Measurements from ENCODE around the gene RAB3GAP1. TPM values are rescaled to one million over a fixed set of nuclear protein-coding genes. Genes with fewer than 3 reads are reported as not detected.
"Not testable (repeated sequence)": the region's sequence is repeated elsewhere in the genome, so short reads cannot be mapped to it uniquely, and the experiment has no call there.

RAB3GAP1 gene
- total RNA-seq, 1 donor from 2014 or later = 89.7 TPM

GRCh38 chr2:135105513-135106316 lies 53.6 kb downstream of the RAB3GAP1 start:
- not testable (repeated sequence) for DNase-seq

GRCh38 chr2:135113322-135113721 lies 61.2 kb downstream of the RAB3GAP1 start:
- DNase-seq = no peak

GRCh38 chr2:135119582-135119981 lies 67.5 kb downstream of the RAB3GAP1 start:
- no peak for DNase-seq

DNA sequence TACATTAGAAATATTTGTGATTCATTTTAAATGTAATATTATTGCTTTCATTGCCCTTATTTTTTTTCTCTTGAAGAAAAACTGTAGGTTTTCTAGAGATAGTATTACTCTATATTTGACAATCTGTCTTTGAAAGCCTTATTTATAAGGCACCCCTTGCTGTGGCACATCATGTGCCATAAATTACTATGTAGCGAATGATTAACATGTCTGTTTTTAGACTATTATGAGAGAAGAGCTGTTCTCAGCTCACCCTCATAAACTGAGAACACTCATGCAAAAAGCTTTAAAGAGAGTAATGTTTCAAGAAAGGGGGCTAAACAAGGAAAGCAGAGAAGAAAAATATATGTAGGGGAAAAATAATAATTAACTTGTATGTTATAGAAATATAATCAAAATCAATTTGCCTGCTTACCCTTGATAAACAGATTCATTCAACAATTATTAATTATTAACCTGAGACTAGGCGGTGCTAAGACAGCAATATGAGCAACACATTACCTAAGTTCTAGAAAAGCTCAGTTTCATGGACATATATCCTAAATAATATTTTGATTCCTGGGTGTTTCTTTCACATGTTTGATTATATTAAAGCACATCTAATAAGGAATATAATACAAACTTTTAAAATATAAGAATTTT lies 69.0 kb downstream of the RAB3GAP1 start:
- DNase-seq = no peak

GRCh38 chr2:135121658-135122039 lies 69.6 kb downstream of the RAB3GAP1 start:
- not testable (repeated sequence) for DNase-seq

GRCh38 chr2:135124924-135125886 lies 73.1 kb downstream of the RAB3GAP1 start:
- DNase-seq = no peak

DNA sequence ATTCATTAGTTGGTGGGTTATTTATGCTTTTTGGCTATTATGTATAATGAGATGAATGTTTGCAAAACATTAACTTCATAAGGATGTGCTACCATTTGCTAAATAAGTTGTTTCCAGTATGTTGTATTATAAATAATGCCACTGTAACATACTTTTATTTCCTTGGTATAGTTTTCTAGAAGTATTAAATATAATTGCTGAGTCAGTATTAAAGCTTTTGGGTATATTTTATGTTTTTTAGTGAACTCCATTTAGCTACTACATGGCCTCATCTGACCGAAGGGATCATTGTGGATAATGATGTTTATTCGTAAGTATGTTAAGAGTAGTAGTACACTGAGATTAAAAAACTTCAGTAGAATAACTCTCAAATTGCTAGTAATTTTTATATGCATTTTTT lies 73.8 kb downstream of the RAB3GAP1 start:
- no peak for DNase-seq

GRCh38 chr2:135130751-135131150 lies 78.7 kb downstream of the RAB3GAP1 start:
- no peak for DNase-seq

DNA sequence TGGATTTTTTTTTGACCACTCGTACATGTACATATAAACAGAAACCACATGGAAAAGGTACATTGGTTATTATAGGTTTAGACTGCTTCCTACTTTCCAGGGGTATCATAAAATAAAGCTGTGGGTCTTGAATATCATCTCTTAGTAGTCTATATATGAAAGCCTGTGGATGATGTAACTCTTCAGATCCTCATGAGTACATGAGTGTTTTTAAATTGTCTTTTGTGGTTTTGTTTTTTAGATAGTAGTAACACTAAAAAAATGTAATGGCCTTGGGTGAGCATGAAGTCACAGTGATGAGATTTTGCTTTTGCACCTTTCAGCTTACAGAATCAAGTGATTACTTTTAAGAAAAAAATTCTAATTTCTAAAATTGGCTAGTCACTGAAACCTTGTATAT lies 80.2 kb downstream of the RAB3GAP1 start:
- no peak for DNase-seq

DNA sequence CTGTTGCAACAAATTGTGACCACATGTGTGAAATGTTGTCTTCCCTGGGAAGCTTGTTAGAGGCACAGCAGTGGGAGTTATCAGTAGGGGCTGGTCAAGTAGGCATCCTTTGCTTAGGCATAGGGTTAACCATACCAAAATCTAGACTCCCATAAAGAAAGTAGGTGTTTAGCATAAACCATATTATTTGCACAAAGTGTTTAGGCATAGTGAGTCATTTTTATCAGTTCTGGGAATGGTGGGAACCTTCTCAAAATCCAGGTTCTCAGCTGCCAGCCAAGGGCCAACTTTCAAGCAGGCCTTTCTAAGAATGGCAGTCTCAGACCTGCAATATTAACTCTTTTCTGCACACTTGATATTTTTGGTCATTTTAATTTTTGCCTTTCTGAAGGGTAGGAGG lies 88.5 kb downstream of the RAB3GAP1 start:
- no peak for DNase-seq

DNA sequence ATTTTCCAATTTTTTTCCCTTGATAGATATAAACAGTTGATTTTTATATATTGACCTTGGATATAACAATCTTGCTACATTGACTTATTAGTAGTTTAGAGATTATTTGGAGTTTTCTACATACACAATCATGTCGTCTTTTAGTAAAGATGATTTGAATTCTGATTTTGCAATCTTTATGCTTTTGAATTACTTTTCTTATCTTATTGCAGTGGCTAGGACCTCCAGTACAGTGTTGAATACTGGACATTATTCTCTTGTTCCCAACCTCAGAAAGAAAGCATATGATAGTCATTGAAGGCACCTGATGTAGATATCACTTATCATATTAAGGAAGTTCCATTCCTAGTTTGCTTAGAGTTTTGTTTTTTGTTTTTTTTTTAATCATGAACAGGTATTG lies 90.2 kb downstream of the RAB3GAP1 start:
- DNase-seq = no peak

- DNase-seq = no peak
Measured at GRCh38 chr2:135144343-135144742, 92.3 kb downstream of the RAB3GAP1 start.

DNA sequence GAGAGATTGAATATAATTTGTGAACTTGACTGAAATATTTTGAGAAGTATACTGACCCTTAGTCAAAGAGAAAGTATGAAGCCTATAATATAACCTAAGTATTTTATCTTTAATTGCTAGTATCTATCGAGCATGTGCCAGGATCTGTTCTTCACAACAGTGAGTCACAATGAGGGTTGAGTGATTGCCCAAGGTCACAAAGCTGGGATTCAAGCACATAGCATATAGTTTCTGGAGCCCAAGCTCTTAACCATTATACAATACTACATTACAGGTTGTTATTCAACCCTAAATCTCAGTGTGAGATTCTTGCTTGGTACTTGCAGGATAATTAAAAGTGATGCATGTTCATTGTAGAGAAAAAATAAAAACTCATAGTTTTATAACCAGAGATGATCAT lies 97.2 kb downstream of the RAB3GAP1 start:
- DNase-seq = no peak

DNA sequence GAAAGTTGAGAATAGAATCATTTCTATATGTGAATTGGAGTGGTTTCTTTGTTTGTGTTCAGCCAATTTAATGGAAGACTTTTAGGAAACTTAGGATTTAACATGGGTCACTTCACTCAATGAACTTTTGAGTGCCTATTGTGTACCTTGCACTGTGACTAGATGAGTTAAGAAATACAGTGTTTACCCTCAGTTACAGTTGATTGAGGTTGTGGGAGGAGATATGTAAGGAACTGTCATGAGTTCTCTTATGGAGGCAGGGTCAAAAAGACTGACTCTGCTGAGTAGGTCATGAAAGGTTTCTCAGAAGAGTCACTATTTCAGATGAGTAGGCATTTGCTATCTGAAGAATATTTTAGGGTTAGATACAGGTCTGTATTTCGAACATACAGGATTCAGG lies 98.6 kb downstream of the RAB3GAP1 start:
- DNase-seq = no peak

DNA sequence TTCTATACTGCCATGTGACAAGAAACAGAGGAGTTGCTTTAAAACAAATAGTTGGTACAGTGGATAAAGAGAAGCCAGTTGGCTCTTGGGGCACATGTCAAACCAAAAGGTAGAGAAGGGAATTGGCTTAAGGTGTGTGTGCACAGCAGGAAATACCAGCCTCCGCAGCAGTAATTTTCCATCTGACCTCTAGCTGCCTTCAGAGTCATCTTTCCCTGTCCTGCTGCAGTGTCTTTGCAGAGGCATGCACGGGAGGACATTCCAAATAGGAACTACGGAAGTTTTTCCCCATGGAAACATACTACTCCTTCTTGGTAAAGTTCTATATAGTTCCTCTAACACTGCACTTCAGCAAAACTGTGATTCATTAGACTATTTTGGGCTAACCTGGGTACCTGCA lies 99.5 kb downstream of the RAB3GAP1 start:
- DNase-seq = no peak

GRCh38 chr2:135152361-135152760 lies 100.3 kb downstream of the RAB3GAP1 start:
- DNase-seq = no peak

- DNase-seq = no peak
Measured at GRCh38 chr2:135154962-135155361, 102.9 kb downstream of the RAB3GAP1 start.

GRCh38 chr2:135157856-135158255 lies 105.8 kb downstream of the RAB3GAP1 start:
- no peak for DNase-seq

GRCh38 chr2:135159191-135159590 lies 107.1 kb downstream of the RAB3GAP1 start:
- no peak for DNase-seq

DNA sequence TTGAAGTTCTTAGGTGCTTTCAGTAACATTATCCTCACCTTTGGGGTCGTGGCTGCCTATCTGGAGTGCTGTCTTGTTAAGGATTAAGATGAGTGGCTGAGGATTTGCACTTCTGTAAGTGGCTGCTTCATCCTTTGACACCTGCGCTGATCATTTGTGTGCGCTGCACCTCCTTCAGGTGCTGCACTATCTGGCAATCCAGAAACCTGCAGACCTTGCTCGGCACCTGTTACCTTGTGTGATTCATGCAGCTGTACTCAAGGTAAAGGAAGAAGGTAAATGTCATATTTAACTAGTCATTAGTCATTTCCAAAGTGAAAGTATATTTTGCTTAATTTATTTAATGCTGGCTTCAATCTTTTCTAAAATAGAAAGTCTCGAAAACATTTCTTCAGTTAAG lies 110.3 kb downstream of the RAB3GAP1 start:
- DNase-seq = no peak

DNA sequence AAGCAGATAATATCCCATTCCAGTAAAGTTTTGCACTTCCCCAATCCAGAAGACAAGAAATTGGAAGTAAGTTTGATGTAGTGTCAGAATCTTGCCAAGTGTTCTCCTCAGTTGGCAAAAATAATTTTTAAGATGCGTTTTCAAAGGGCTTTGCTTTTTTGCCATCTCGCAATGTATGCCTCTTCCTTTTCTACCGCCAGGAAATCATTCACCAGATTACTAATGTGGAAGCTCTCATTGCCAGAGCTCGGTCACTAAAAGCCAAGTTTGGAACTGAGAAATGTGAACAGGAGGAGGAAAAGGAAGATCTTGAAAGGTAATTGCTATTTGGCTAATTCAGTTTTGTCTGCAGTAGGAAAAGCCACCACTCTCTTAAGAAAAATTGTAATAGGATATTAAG lies 110.7 kb downstream of the RAB3GAP1 start:
- no peak for DNase-seq

DNA sequence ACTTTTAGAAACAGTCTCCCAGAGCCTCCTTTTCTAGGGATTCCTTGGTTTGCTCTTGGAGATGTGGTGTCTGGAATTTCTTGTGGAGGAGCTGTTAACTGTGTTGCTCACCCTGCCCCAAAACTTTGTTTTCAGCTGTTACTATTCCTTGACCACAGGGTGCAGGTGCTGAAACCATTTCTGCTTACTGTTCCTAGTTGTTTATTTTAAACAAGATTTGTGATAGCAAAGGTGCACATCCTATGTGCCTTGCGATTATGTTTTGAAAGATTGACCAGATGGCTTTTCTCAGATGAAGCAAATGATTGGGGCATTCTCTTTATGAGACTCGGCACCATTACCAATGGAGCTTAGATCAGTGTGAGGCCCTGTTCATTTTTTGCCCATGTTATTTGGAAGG lies 111.2 kb downstream of the RAB3GAP1 start:
- no peak for DNase-seq

DNA sequence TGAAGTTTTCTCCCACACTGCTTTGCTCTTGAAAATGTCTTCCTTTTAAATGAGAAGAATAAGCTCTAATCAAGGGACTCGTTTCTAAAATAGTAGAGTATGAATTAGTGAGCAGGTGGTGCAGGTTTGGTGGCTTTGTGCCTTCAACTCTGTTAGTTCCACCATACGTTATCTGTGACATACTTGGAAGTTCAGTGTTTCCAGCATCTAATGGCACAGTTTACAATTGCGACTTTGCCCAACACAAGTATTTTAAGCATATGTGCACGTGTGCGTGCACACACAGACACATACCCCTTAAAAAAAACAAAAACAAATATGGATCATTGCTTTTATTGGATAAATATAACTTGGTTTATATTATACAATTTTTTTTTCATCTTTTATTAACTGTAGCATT lies 111.8 kb downstream of the RAB3GAP1 start:
- no peak for DNase-seq

Measured in occipital lobe (tissue), 2 donors.